Loucy (cell line): ENCODE results near the gene PARVB.

Experiments
- H2AFZ ChIP-seq: fragments of 200-600 bp; sonication (generic); 2 replicates; pipeline ENCODE4 v1.6.0; 2016; ENCODE audit warnings: antibody characterized with exemption, mild to moderate bottlenecking, low read length, moderate library complexity
- H3F3A ChIP-seq: fragments of 200-600 bp; 2 replicates; pipeline ENCODE4 v1.6.0; 2016; ENCODE audit warnings: antibody characterized with exemption, low read depth, mild to moderate bottlenecking
- H3K27me3 ChIP-seq: fragments of 200-600 bp; sonication (generic); 2 replicates; pipeline ENCODE4 v1.6.1; 2014; ENCODE audit warnings: low read length, mild to moderate bottlenecking; ENCODE audit not compliant: insufficient read depth, poor library complexity, severe bottlenecking
- H3K36me3 ChIP-seq: fragments of 200-600 bp; sonication (generic); 2 replicates; pipeline ENCODE4 v1.6.1; 2016; ENCODE audit warnings: low read length; ENCODE audit not compliant: insufficient read depth
- H3K4me1 ChIP-seq: fragments of 200-600 bp; sonication (generic); 2 replicates; pipeline ENCODE4 v1.5.1; 2014; ENCODE audit warnings: low read length, mild to moderate bottlenecking; ENCODE audit not compliant: insufficient read depth, poor library complexity, severe bottlenecking
- H3K4me2 ChIP-seq: fragments of 200-600 bp; sonication (generic); 2 replicates; pipeline ENCODE4 v1.6.0; 2014; ENCODE audit warnings: antibody characterized with exemption, low read length, low read depth, mild to moderate bottlenecking; ENCODE audit not compliant: poor library complexity, severe bottlenecking
- H3K4me3 ChIP-seq: fragments of 200-600 bp; sonication (generic); 2 replicates; pipeline ENCODE4 v1.5.1; 2014; ENCODE audit warnings: low read length, mild to moderate bottlenecking, mixed read lengths; ENCODE audit not compliant: poor library complexity, severe bottlenecking
- H3K79me2 ChIP-seq: fragments of 200-600 bp; sonication (generic); 2 replicates; pipeline ENCODE4 v1.6.1; 2014; ENCODE audit warnings: low read length; ENCODE audit not compliant: insufficient read depth
- H3K9ac ChIP-seq: fragments of 200-600 bp; sonication (generic); 2 replicates; pipeline ENCODE4 v1.6.0; 2014; ENCODE audit warnings: mild to moderate bottlenecking, low read depth, low read length, moderate library complexity; ENCODE audit not compliant: poor library complexity, severe bottlenecking
- H3K9me2 ChIP-seq: fragments of 200-600 bp; sonication (generic); replicated peaks from 2 replicates; pipeline ENCODE4 v1.6.1; 2016; ENCODE audit warnings: low read depth, low read length, mixed read lengths
- H3K9me3 ChIP-seq: fragments of 200-600 bp; sonication (generic); 2 replicates; pipeline ENCODE4 v1.6.1; 2014; ENCODE audit warnings: mild to moderate bottlenecking, antibody characterized with exemption, low read length, low read depth; ENCODE audit not compliant: insufficient read depth
- H4K20me1 ChIP-seq: fragments of 200-600 bp; sonication (generic); 2 replicates; pipeline ENCODE4 v1.6.0; 2014; ENCODE audit warnings: antibody characterized with exemption, low read length, mild to moderate bottlenecking; ENCODE audit not compliant: insufficient read depth, poor library complexity, severe bottlenecking
- EZH2phosphoT487 ChIP-seq: fragments of 200-600 bp; IDR thresholded peaks from 2 replicates; pipeline ENCODE4 v1.6.1; 2018; ENCODE audit warnings: antibody characterized with exemption, mild to moderate bottlenecking, moderate library complexity, borderline replicate concordance
- TF ChIP-seq, protein P1 (sequence below): fragments of 200-600 bp; sonication (generic); conservative IDR thresholded peaks from 2 replicates; pipeline ENCODE4 v1.5.1; 2014; ENCODE audit warnings: mild to moderate bottlenecking, antibody characterized with exemption, low read length

PARVB gene

DNA sequence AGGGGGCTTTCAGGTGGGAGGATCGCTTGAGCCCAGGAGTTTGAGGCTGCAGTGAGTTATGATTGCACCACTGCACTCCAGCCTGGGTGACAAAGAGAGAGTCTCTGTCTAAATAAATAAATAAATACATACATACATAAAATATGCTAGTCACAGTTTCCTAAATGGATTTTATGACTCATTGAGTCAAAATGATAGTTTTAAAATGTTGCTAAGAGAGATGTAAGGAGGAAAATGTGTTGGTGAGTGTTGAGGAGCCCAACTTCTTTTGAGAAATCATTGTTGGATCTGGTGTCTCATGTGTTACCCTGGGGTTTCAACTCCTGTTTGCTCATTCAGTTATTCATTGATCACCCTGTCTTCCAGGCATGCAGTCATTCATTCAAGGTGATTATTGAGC lies 21.0 kb downstream of the PARVB start:
- Histone ChIP-seq H3K9me2 (no peaks in the 10 kb centered on the region), H3K4me1 (no peaks in the 10 kb centered on the region), H3F3A (no peaks in the 10 kb centered on the region), H3K9ac (no peak overlapping the region), H3K4me3 (no peak overlapping the region), H3K36me3 (no peaks in the 10 kb centered on the region), H3K79me2 (no peaks in the 10 kb centered on the region), H3K9me3 (no peaks in the 10 kb centered on the region), H4K20me1 (no peaks in the 10 kb centered on the region), H3K4me2 (no peak overlapping the region), H2AFZ (no peak overlapping the region), H3K27me3 (no peaks in the 10 kb centered on the region)
- no peak for TF ChIP-seq EZH2phosphoT487
- TF ChIP-seq, protein P1, sequence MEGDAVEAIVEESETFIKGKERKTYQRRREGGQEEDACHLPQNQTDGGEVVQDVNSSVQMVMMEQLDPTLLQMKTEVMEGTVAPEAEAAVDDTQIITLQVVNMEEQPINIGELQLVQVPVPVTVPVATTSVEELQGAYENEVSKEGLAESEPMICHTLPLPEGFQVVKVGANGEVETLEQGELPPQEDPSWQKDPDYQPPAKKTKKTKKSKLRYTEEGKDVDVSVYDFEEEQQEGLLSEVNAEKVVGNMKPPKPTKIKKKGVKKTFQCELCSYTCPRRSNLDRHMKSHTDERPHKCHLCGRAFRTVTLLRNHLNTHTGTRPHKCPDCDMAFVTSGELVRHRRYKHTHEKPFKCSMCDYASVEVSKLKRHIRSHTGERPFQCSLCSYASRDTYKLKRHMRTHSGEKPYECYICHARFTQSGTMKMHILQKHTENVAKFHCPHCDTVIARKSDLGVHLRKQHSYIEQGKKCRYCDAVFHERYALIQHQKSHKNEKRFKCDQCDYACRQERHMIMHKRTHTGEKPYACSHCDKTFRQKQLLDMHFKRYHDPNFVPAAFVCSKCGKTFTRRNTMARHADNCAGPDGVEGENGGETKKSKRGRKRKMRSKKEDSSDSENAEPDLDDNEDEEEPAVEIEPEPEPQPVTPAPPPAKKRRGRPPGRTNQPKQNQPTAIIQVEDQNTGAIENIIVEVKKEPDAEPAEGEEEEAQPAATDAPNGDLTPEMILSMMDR: no peak

DNA sequence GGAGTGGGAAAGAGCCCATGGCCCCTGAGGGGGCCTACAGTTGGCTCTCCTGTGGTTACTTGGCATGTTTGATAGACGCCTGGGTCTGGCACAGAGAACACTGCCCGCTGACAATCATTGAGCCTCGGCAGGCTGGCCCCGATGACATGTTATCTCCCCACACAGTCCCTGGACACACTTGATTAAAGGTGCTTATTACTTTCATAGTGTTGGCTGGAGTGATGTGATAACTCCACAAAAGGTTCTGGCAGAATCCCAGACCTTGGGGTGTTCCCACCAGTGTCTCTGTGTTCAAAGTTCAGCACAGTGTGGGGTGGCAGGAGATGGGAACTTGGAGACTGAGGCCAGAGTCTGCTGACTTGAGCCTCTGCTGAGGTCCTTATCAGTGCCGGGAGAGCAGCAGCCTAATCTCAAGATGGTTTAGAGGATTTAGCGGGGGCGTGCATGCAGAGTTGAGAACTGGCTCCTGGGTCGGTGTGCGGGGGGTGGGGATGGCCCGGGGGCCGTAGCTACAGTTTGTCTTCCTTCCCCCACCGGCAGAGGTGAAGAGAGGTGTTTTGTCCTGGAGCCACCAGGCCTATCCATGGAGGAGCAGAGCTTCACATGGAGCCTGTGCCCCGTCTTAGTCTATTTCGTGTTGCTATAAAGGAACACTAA lies 22.5 kb downstream of the PARVB start:
- Histone ChIP-seq H3K9ac (no peak overlapping the region), H3K9me3 (no peaks in the 10 kb centered on the region), H2AFZ (no peak overlapping the region), H4K20me1 (no peaks in the 10 kb centered on the region), H3K36me3 (no peaks in the 10 kb centered on the region), H3K27me3 (no peaks in the 10 kb centered on the region), H3K4me2 (no peak overlapping the region), H3K4me3 (no peak overlapping the region), H3K9me2 (no peaks in the 10 kb centered on the region), H3K79me2 (no peaks in the 10 kb centered on the region), H3K4me1 (peaks cover 7% of the 10 kb centered on the region), H3F3A (no peaks in the 10 kb centered on the region)
- TF ChIP-seq, protein P1: no peak
- TF ChIP-seq EZH2phosphoT487: no peak

DNA sequence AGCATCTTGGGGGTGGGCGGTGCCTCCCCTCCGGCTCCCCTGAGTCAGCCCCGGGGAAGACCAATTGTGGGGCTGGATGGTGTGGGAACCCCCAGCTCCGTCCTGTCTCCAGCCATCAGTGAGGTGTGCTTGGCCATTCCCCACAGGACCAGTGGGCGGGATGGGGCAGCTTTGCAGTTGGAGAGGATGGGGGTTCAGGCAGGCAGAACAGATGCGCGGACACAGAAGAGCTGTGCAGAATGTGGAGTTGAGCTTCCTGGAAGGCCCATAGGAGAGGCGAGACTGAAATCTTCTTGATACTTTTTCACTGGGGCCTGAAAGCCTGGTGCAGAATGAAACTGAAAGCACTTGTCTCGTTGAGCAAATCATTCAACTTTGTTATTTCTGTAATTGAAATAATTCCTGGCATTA lies 23.8 kb downstream of the PARVB start:
- Histone ChIP-seq H3K36me3 (no peaks in the 10 kb centered on the region), H3K9ac (no peak overlapping the region), H3F3A (no peaks in the 10 kb centered on the region), H3K4me2 (no peak overlapping the region), H3K9me2 (no peaks in the 10 kb centered on the region), H2AFZ (no peak overlapping the region), H3K4me1 (peaks cover 20% of the 10 kb centered on the region), H3K9me3 (no peaks in the 10 kb centered on the region), H4K20me1 (no peaks in the 10 kb centered on the region), H3K79me2 (no peaks in the 10 kb centered on the region), H3K4me3 (no peak overlapping the region), H3K27me3 (no peaks in the 10 kb centered on the region)
- TF ChIP-seq EZH2phosphoT487: no peak
- TF ChIP-seq, protein P1: no peak
